Pulmonary artery endothelial cell (primary cell): Measurements from ENCODE around the gene PPP1R13B. TPM values are rescaled to one million over a fixed set of nuclear protein-coding genes. Genes with fewer than 3 reads are reported as not detected.

Experiments used
- DNase-seq: peaks from one replicate; pipeline ENCODE4 v3.0.0-alpha.2; 2011; ENCODE audit warnings: low read depth, low spot score
- total RNA-seq: library from RNA; depleted of rRNA; stranded (reverse); fragments of >200 nt; gene quantifications from 2 replicates; pipeline ENCODE4 v1.2.3, GENCODE V29; 2014

Gene PPP1R13B
- total RNA-seq, 1 donor from 2014 or later, result 7.5 TPM

DNA sequence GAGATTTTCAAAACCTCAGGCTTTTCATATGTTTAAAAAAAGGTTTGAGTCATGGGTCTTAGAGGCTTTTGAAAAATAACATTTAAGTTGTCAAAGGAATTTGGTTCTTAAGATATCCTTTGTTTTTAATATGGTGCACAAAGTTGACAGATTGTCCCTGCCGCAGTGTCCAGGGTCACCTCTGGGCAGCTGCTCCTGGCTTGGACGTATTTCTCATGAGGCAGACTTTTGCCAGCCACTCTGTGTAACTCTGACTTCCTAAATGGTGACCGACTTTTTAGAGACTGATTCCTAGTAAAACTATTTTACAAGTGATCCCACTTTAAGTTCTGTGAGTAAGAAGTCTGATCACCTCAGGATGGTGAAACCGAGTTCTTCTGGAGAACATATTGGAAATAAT, 159.7 kb downstream of the PPP1R13B start:
- DNase-seq, result no peak

DNA sequence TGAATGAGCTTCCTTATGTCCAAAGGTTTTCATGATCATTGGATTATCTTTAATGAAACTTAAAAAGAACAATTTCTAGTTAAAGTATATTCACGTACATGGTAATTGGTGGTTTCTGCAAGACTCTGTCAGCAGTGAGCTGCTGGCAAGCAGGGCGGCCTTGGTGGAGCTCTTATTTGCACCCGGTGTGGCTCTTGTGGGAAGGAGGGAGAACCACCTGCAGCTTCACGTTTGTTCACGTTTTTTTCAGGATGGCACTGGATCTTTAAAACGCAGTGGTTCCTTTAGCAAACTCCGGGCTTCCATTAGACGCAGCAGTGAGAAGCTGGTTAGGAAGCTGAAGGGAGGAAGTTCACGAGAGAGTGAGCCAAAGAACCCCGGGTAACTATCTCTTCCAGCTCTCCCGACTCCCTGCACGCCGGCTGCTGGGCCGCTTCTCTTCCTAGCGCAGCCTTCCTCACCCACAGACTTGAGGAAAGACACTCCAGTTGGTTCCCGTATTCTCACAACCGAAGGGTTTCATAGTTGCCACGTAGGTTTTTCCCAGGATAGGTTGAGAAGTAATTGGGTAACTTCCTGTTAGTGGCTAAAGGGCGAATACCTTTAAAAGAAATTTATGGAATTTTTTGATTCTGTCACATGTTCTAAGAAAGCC, 160.4 kb downstream of the PPP1R13B start:
- DNase-seq, result no peak

DNA sequence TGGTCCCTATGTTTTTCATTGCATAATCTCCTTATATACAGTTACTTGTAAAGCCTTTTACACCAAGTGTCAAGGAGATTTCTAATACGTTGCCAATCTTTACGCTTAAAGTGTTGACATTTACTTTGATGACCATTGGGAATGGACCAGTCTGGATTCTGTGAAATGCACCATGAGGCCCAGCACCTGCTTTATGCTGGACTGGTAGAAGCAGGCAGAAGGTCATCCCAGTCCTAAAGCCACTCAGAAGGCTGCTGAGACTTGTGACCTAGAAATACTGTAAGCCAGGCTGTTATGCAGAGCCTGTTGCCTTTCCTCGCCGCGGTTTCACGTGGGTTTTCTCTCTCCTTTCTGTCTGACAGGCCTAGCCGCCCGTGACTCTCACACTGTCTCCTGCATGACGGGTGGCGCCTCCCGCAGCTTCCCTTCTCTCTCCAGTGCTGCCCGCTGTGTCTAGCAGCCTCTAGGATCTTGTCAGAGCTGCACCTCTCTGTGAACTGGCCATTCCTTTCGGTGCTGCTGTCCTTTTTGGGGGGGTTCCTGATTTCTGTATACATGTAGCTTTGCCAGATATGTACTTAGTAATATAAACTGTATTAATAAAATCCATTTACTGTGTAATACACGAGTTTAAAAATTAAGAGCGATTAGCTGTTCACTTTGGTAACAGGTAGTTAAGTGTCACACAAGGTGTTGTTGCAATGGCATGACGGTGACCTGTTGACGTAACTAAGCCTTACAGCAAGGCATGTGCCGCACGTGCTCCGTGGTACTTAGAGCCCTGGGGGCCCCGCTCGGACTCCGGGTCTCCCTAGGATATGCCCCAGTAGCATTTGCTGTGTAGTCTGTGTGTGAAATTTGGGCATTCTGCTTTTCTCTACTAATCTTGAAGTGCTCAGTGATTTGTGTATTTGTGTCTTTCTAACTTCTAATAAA, 161.8 kb downstream of the PPP1R13B start:
- no peak for DNase-seq

DNA sequence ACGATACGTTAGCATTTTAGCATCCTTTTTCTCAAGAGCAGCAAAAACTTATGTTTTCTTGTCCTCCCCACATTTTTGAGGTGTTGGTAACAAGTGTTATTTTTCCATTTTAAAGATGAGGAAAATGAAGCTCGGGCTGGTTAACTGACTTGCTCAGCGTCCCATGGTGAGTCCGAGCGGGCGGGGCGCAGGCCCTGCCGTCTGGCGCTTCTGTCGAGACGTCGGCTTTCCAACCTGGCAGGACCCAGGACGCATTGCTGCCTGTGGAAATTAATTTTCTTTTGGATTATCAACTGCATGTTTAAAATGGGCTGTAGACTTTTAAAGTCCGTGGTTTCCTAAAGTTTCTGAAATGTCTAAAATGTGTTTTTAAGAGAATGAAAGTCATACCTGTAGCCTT, 162.5 kb downstream of the PPP1R13B start:
- no peak for DNase-seq

DNA sequence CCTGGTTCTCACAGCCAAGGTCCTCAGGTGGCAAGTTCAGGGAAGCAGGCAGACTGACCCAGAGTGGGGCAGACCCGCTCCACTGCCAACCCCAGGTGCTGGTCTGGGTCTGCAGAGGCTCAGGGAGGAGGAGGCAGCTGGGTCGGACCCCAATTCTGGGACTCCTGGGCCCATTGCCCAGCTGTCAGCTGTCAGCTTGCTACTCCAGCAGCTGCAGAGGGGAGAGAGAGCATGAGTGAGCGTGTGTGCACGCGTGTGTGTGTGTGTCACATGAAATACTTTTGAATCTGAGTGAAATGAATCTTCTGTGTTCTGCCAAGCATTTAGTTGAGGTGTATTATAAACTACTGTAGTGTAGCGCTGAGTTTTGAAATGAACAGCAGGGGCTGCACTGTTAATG, 162.9 kb downstream of the PPP1R13B start:
- no peak for DNase-seq

Other genes starting within 250 kb of the PPP1R13B start
- gene KLC1, start 218.4 kb downstream of the PPP1R13B start, total RNA-seq, result 170 and 258 TPM in 2 replicates
- gene XRCC3, start 132.1 kb downstream of the PPP1R13B start, total RNA-seq, result 17.4 and 36.9 TPM in 2 replicates
- gene ZFYVE21, start 131.8 kb downstream of the PPP1R13B start, total RNA-seq, result 65.8 and 86.9 TPM in 2 replicates
- 0.92 TPM in 2 replicates for gene TDRD9, start 80.9 kb upstream of the PPP1R13B start, total RNA-seq
- not detected in 2 replicates for gene RD3L, start 95.0 kb upstream of the PPP1R13B start, total RNA-seq
- gene ASPG, start 238.1 kb upstream of the PPP1R13B start, total RNA-seq, result not detected in 2 replicates